ENCODE results near the gene EXOC2.

Gene EXOC2

DNA sequence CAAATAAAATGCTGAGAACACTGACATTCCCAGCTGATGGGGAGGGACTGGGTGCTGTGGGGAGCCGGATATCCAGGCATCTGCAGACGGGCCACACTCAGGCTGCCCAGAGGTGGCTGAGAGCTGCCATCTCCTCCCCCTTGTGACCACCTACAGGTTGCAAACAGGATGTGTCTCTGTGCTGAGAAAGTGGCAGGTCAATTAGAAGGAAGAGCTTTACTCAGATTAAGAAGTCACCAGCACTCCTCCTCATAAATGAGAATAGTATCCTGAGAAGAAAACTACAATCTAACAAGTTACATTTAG lies 99.1 kb downstream of the EXOC2 start:
- no peak overlapping the region for H3K9ac ChIP-seq (ENCODE audit: low read depth in 1 of 2, low read length in 2 of 2)

DNA sequence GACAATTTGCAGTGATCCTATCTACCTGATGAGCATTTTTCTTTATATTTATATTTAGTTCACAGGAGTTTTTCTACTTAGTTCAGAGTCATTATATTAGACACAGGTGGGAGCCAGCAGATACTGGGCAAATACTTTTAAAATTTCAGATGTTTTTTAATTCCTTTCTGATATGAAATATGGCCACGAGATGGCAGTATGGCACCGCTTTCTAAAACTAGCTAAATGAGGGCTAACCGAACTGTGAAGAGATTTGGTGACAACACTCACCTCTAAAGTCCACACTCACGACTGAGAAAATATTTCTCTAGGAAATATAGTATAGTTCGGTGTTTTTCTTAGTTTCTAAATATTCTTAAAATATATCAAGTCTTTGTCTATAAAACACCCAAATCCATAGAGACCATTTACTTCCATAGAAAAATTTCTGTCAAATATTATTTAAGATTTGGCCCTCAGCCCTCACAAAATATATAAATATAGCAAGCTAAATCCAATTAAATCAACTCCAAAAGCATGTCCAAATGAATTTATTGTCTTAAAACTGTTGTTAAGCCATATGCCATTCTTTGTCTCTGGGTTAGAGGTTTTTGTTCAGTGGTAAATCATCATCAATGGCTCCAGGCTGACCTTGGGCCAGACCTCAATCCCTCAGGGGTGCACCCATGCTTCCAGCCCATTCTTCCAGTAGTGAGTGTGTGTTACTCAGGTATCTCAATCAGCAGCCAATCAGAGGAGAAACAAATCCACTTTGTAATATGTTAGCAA lies 99.6 kb downstream of the EXOC2 start:
- H3K27ac ChIP-seq (ENCODE audit: low read depth in 2 of 2, low read length in 2 of 2), result peak overlapping the region in 1 of 2 donors; percentile 37
- no peak overlapping the region for H3K9ac ChIP-seq (ENCODE audit: low read depth in 1 of 2, low read length in 2 of 2)
- no peaks in the 10 kb centered on the region for H3K9me3 ChIP-seq (ENCODE audit: control insufficient read depth in 2 of 2, low read length in 2 of 2)
- no peaks in the 10 kb centered on the region for H3K27me3 ChIP-seq (ENCODE audit: control insufficient read depth in 2 of 2, insufficient read depth in 2 of 2, low read length in 2 of 2)
- peaks cover 18 to 21% of the 10 kb centered on the region in 2 donors for H3K36me3 ChIP-seq (ENCODE audit: control insufficient read depth in 2 of 2, insufficient read depth in 2 of 2, low read length in 2 of 2)
- H3K4me3 ChIP-seq (ENCODE audit: low read length in 2 of 2), result no peak overlapping the region
- no peaks in the 10 kb centered on the region for H3K4me1 ChIP-seq (ENCODE audit: control insufficient read depth in 2 of 2, insufficient read depth in 2 of 2, low read length in 2 of 2)

More for the DNA sequence above, 99.1 kb downstream of the EXOC2 start:
- Histone ChIP-seq H3K4me1 (ENCODE audit: control insufficient read depth in 2 of 2, insufficient read depth in 2 of 2, low read length in 2 of 2) (no peaks in the 10 kb centered on the region), H3K9me3 (ENCODE audit: control insufficient read depth in 2 of 2, low read length in 2 of 2) (no peaks in the 10 kb centered on the region), H3K27me3 (ENCODE audit: control insufficient read depth in 2 of 2, insufficient read depth in 2 of 2, low read length in 2 of 2) (no peaks in the 10 kb centered on the region), H3K27ac (ENCODE audit: low read depth in 2 of 2, low read length in 2 of 2) (peak overlapping the region in 1 of 2 donors; percentile 37), H3K4me3 (ENCODE audit: low read length in 2 of 2) (no peak overlapping the region), H3K36me3 (ENCODE audit: control insufficient read depth in 2 of 2, insufficient read depth in 2 of 2, low read length in 2 of 2) (peaks cover 18 to 21% of the 10 kb centered on the region in 2 donors)

DNA sequence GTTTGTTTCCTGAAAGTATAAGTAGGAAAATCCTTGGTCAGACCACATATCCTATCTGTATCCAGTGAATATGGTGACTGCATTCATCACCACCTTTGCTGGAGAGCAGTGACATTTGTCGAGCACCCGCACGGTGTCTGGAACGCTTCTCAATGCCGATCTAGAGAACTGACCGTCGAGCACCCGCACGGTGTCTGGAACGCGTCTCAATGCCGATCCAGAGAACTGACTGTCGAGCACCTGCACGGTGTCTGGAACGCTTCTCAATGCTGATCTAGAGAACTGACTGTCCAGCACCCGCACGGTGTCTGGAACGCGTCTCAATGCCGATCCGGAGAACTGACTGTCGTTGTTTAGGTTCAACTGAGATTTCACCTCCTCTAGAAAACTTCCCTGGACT lies 103.8 kb downstream of the EXOC2 start:
- Histone ChIP-seq H3K27ac (ENCODE audit: low read depth in 2 of 2, low read length in 2 of 2) (no peak overlapping the region), H3K27me3 (ENCODE audit: control insufficient read depth in 2 of 2, insufficient read depth in 2 of 2, low read length in 2 of 2) (no peaks in the 10 kb centered on the region), H3K36me3 (ENCODE audit: control insufficient read depth in 2 of 2, insufficient read depth in 2 of 2, low read length in 2 of 2) (peaks cover 12 to 17% of the 10 kb centered on the region in 2 donors), H3K9ac (ENCODE audit: low read depth in 1 of 2, low read length in 2 of 2) (no peak overlapping the region), H3K4me1 (ENCODE audit: control insufficient read depth in 2 of 2, insufficient read depth in 2 of 2, low read length in 2 of 2) (no peaks in the 10 kb centered on the region), H3K4me3 (ENCODE audit: low read length in 2 of 2) (no peak overlapping the region), H3K9me3 (ENCODE audit: control insufficient read depth in 2 of 2, low read length in 2 of 2) (no peaks in the 10 kb centered on the region)

DNA sequence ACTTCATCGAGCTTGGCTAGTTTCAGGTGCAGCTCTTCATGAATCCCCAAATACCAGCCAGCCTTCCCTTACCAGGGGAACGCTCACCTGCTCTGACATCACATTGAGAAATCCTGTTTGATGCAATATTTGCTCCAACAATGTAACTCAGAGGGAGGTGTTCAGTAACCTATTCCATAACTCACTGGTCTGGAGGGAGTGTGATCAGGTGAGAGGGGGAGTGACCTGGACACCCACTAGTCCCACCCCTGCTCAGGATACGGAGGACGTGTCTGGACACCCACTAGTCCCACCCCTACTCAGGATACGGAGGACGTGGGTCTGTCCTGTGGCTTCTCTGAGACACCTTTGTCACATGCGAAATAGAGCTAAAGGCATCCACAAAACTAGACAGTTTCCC lies 106.4 kb downstream of the EXOC2 start:
- Histone ChIP-seq H3K4me1 (ENCODE audit: control insufficient read depth in 2 of 2, insufficient read depth in 2 of 2, low read length in 2 of 2) (no peaks in the 10 kb centered on the region), H3K27ac (ENCODE audit: low read depth in 2 of 2, low read length in 2 of 2) (no peak overlapping the region), H3K27me3 (ENCODE audit: control insufficient read depth in 2 of 2, insufficient read depth in 2 of 2, low read length in 2 of 2) (no peaks in the 10 kb centered on the region), H3K9me3 (ENCODE audit: control insufficient read depth in 2 of 2, low read length in 2 of 2) (no peaks in the 10 kb centered on the region), H3K9ac (ENCODE audit: low read depth in 1 of 2, low read length in 2 of 2) (no peak overlapping the region), H3K4me3 (ENCODE audit: low read length in 2 of 2) (no peak overlapping the region), H3K36me3 (ENCODE audit: control insufficient read depth in 2 of 2, insufficient read depth in 2 of 2, low read length in 2 of 2) (peaks cover 5 to 10% of the 10 kb centered on the region in 2 donors)

DNA sequence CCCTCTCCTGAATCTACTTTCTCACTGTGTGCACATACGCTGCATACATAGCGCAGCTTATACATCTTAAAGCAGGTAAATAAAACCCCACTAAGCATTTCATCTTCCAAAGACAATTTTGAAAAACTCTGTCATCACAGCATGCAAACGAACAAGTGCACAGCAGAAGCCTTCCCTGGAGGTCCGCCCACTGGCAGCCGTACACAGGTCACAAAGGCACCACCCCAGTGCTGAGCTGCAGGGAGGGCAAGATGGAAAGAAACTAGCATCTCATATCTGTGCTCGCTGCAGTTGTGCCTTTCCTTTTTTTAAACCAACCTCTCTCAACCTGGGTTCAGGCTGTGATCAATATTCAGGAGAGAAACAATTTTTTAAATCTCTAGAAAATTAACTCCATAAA lies 109.3 kb downstream of the EXOC2 start:
- no peak overlapping the region for H3K4me3 ChIP-seq (ENCODE audit: low read length in 2 of 2)
- H3K9ac ChIP-seq (ENCODE audit: low read depth in 1 of 2, low read length in 2 of 2), result no peak overlapping the region
- H3K9me3 ChIP-seq (ENCODE audit: control insufficient read depth in 2 of 2, low read length in 2 of 2), result no peaks in the 10 kb centered on the region
- no peaks in the 10 kb centered on the region for H3K4me1 ChIP-seq (ENCODE audit: control insufficient read depth in 2 of 2, insufficient read depth in 2 of 2, low read length in 2 of 2)
- H3K27ac ChIP-seq (ENCODE audit: low read depth in 2 of 2, low read length in 2 of 2), result no peak overlapping the region
- no peaks in the 10 kb centered on the region for H3K27me3 ChIP-seq (ENCODE audit: control insufficient read depth in 2 of 2, insufficient read depth in 2 of 2, low read length in 2 of 2)
- no peaks in the 10 kb centered on the region for H3K36me3 ChIP-seq (ENCODE audit: control insufficient read depth in 2 of 2, insufficient read depth in 2 of 2, low read length in 2 of 2)

DNA sequence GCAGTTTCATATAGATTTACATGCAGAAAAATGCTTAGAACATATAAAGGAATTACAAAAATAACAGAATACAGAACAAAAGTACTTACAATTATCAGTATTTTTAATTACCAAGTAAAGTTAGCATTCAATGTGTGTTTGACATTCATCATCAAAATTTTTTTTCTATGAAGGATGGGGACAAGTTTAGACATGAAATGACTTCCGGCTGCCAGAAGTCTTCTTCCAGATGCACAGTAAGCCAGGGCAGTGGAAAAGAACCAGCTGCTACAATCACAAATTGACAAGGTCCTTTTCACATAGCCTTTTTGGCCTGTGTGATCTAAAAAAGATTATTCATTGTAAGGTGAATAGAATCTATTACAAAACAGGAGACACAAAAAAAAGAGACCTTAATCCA lies 109.8 kb downstream of the EXOC2 start:
- Histone ChIP-seq H3K9me3 (ENCODE audit: control insufficient read depth in 2 of 2, low read length in 2 of 2) (no peaks in the 10 kb centered on the region), H3K4me3 (ENCODE audit: low read length in 2 of 2) (no peak overlapping the region), H3K9ac (ENCODE audit: low read depth in 1 of 2, low read length in 2 of 2) (no peak overlapping the region), H3K4me1 (ENCODE audit: control insufficient read depth in 2 of 2, insufficient read depth in 2 of 2, low read length in 2 of 2) (no peaks in the 10 kb centered on the region), H3K36me3 (ENCODE audit: control insufficient read depth in 2 of 2, insufficient read depth in 2 of 2, low read length in 2 of 2) (no peaks in the 10 kb centered on the region), H3K27me3 (ENCODE audit: control insufficient read depth in 2 of 2, insufficient read depth in 2 of 2, low read length in 2 of 2) (no peaks in the 10 kb centered on the region), H3K27ac (ENCODE audit: low read depth in 2 of 2, low read length in 2 of 2) (no peak overlapping the region)

DNA sequence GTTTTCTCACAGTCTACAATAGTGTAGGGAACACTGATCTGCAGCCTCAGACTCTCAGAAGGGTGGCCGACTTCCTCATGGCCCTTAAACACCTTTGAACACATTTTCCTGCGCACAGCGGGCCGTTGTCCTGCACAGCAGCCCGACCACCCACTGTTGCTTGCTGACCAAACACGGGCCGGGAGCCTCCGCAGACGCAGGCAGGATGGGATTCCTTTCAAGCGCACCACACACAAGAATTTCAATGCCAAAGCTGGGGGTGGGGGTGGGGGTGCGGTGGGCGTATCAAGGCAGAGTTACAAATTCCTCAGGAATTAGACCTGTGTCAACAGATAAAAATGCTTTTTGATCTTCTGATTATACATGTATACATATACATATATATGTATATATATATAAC lies 110.6 kb downstream of the EXOC2 start:
- H3K4me1 ChIP-seq (ENCODE audit: control insufficient read depth in 2 of 2, insufficient read depth in 2 of 2, low read length in 2 of 2), result no peaks in the 10 kb centered on the region
- H3K9ac ChIP-seq (ENCODE audit: low read depth in 1 of 2, low read length in 2 of 2), result no peak overlapping the region
- no peaks in the 10 kb centered on the region for H3K9me3 ChIP-seq (ENCODE audit: control insufficient read depth in 2 of 2, low read length in 2 of 2)
- H3K36me3 ChIP-seq (ENCODE audit: control insufficient read depth in 2 of 2, insufficient read depth in 2 of 2, low read length in 2 of 2), result no peaks in the 10 kb centered on the region
- H3K27me3 ChIP-seq (ENCODE audit: control insufficient read depth in 2 of 2, insufficient read depth in 2 of 2, low read length in 2 of 2), result no peaks in the 10 kb centered on the region
- H3K4me3 ChIP-seq (ENCODE audit: low read length in 2 of 2), result no peak overlapping the region
- H3K27ac ChIP-seq (ENCODE audit: low read depth in 2 of 2, low read length in 2 of 2), result no peak overlapping the region

DNA sequence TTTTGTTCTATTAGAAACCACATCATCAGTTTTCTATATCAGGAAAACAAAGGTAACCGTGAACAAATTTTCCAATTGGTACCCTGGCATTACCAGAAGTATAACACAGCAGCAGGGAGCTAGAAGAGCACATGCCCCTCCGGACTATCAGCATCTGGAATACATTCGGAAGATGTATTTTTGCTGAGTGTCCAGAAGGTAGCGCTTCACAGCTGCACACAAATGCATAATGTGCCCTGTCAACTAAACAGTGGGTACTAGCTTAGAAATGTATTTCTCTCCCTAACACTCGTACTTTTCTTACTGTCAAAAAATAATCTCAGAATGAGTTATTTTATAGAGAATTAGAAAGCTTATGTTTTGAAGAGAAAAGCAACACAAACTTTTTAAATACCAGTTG lies 113.6 kb downstream of the EXOC2 start:
- Histone ChIP-seq H3K27ac (ENCODE audit: low read depth in 2 of 2, low read length in 2 of 2) (no peak overlapping the region), H3K4me3 (ENCODE audit: low read length in 2 of 2) (no peak overlapping the region), H3K9ac (ENCODE audit: low read depth in 1 of 2, low read length in 2 of 2) (no peak overlapping the region), H3K9me3 (ENCODE audit: control insufficient read depth in 2 of 2, low read length in 2 of 2) (peaks cover 0 to 3% of the 10 kb centered on the region in 2 donors), H3K27me3 (ENCODE audit: control insufficient read depth in 2 of 2, insufficient read depth in 2 of 2, low read length in 2 of 2) (no peaks in the 10 kb centered on the region), H3K4me1 (ENCODE audit: control insufficient read depth in 2 of 2, insufficient read depth in 2 of 2, low read length in 2 of 2) (no peaks in the 10 kb centered on the region), H3K36me3 (ENCODE audit: control insufficient read depth in 2 of 2, insufficient read depth in 2 of 2, low read length in 2 of 2) (peaks cover 2 to 4% of the 10 kb centered on the region in 2 donors)

DNA sequence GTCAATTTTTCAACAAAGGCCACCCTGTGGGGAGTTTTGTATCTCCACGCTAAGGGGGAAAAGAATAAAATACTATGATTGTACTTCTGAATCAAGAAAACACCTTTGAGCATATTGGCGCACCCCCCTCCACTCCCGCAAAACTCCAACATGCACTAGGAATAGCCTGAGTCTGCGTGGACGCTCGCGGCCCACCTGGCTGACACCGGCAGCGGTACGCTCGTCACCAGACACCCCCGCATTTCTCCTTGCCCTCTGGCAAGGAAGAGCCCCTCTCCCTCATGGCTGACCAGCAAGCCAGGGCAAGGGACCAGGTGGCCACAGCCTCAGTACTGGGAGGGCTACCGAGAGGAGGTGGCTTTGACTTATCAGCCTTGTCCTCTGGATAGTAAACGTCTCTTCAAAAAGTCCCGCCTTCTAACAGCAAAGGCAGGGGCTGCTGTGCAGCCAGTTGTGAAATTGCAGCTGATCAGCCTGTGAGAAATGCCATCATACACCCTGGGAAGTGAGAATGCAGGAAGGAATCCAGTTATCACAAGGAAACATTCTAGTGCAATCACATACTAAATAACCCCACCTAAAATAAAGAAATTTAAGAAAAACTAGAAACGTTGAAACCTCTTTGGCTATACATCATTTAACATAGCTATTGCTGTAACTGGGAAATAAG lies 120.2 kb downstream of the EXOC2 start:
- Histone ChIP-seq H3K4me1 (ENCODE audit: control insufficient read depth in 2 of 2, insufficient read depth in 2 of 2, low read length in 2 of 2) (no peaks in the 10 kb centered on the region), H3K9ac (ENCODE audit: low read depth in 1 of 2, low read length in 2 of 2) (no peak overlapping the region), H3K9me3 (ENCODE audit: control insufficient read depth in 2 of 2, low read length in 2 of 2) (peaks cover 0 to 3% of the 10 kb centered on the region in 2 donors), H3K36me3 (ENCODE audit: control insufficient read depth in 2 of 2, insufficient read depth in 2 of 2, low read length in 2 of 2) (peaks cover 4 to 16% of the 10 kb centered on the region in 2 donors), H3K27ac (ENCODE audit: low read depth in 2 of 2, low read length in 2 of 2) (no peak overlapping the region), H3K27me3 (ENCODE audit: control insufficient read depth in 2 of 2, insufficient read depth in 2 of 2, low read length in 2 of 2) (no peaks in the 10 kb centered on the region), H3K4me3 (ENCODE audit: low read length in 2 of 2) (no peak overlapping the region)

DNA sequence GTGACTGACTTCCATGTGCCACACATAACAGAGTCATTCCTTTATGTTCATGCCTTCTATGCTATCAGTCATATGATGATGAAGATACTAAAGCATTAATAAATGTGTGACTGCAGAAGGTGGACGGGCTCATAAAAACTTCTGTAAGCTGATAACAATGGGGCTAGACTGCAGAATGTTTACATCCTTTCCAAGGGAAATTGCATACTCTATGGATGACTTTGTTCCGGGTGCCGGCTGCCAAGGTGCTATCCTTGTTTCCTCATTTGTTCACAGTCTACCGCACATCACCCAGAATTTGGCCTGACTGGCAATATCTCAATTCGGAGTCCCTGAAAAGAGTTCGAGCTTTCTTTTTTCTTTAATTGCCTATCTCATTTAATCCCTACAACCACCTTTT lies 121.0 kb downstream of the EXOC2 start:
- H3K27me3 ChIP-seq (ENCODE audit: control insufficient read depth in 2 of 2, insufficient read depth in 2 of 2, low read length in 2 of 2), result no peaks in the 10 kb centered on the region
- peaks cover 0 to 3% of the 10 kb centered on the region in 2 donors for H3K9me3 ChIP-seq (ENCODE audit: control insufficient read depth in 2 of 2, low read length in 2 of 2)
- no peak overlapping the region for H3K27ac ChIP-seq (ENCODE audit: low read depth in 2 of 2, low read length in 2 of 2)
- peaks cover 4 to 19% of the 10 kb centered on the region in 2 donors for H3K36me3 ChIP-seq (ENCODE audit: control insufficient read depth in 2 of 2, insufficient read depth in 2 of 2, low read length in 2 of 2)
- H3K4me1 ChIP-seq (ENCODE audit: control insufficient read depth in 2 of 2, insufficient read depth in 2 of 2, low read length in 2 of 2), result no peaks in the 10 kb centered on the region
- no peak overlapping the region for H3K9ac ChIP-seq (ENCODE audit: low read depth in 1 of 2, low read length in 2 of 2)
- no peak overlapping the region for H3K4me3 ChIP-seq (ENCODE audit: low read length in 2 of 2)
